HepG2 (cell line): ENCODE data around the gene CHST1. TPM values are rescaled to one million over a fixed set of nuclear protein-coding genes. Genes with fewer than 3 reads are reported as not detected.

Source experiments
- CENPT ChIP-seq: sonication (generic); formaldehyde crosslinking; IDR thresholded peaks from 2 replicates; pipeline ENCODE4 v1.8.0; 2022; ENCODE audit warnings: low read depth, mild to moderate bottlenecking, moderate library complexity, missing genetic modification reagents
- GTF3A ChIP-seq: sonication (generic); formaldehyde crosslinking; conservative IDR thresholded peaks from 2 replicates; pipeline ENCODE4 v1.4.0; 2020; ENCODE audit warnings: mild to moderate bottlenecking, missing genetic modification reagents
- KDM3A ChIP-seq: IDR thresholded peaks from 2 replicates; pipeline ENCODE4 v1.6.1; 2018; ENCODE audit warnings: low read depth, missing compliant biosample characterization
- TMF1 ChIP-seq: sonication (generic); formaldehyde crosslinking; IDR thresholded peaks from 2 replicates; pipeline ENCODE4 v1.8.1; 2022; ENCODE audit warnings: low read depth, missing genetic modification reagents
- ZNF354B ChIP-seq: sonication (generic); formaldehyde crosslinking; IDR thresholded peaks from 2 replicates; pipeline ENCODE4 v1.8.0; 2022; ENCODE audit warnings: mild to moderate bottlenecking, missing genetic modification reagents
- ZNF589 ChIP-seq: sonication (generic); formaldehyde crosslinking; conservative IDR thresholded peaks from 2 replicates; pipeline ENCODE4 v1.8.0; 2022; ENCODE audit warnings: mild to moderate bottlenecking, moderate library complexity, missing genetic modification reagents
- ZNF841 ChIP-seq: sonication (generic); formaldehyde crosslinking; IDR thresholded peaks from 2 replicates; pipeline ENCODE4 v1.8.1; 2023; ENCODE audit warnings: missing genetic modification reagents, borderline replicate concordance
- polyA plus RNA-seq, 8 experiments: library from polyadenylated mRNA; depleted of rRNA in 3 of 8; stranded (reverse) in 7 of 8; unstranded in 1 of 8; fragments of >200 nt; fragmentation: Illumina TruSeq in 4 of 8; extraction: Trizol in 4 of 8; gene quantifications; 2 replicates each; pipeline versions ENCODE4 v1.2.1 to v1.2.3, GENCODE V29; 2011 to 2016; ENCODE audit warnings: low read depth in 4 of 8, missing spikeins in 1 of 8, mixed read lengths in 1 of 8; ENCODE audit not compliant: insufficient read depth in 1 of 8
- total RNA-seq, 5 experiments: library from RNA; depleted of rRNA; stranded (reverse); fragments of >200 nt; fragmentation: Illumina TruSeq; extraction: Trizol; gene quantifications; 2 replicates each; pipeline ENCODE4 v1.2.3, GENCODE V29; 2016; ENCODE audit warnings: low read depth in 1 of 5
- TF ChIP-seq, protein P1 (sequence below): sonication (generic); formaldehyde crosslinking; IDR thresholded peaks from 2 replicates; pipeline ENCODE4 v1.4.0; 2020; ENCODE audit warnings: mild to moderate bottlenecking, missing genetic modification reagents
- TF ChIP-seq, protein P2 (sequence below): sonication (generic); formaldehyde crosslinking; conservative IDR thresholded peaks from 2 replicates; pipeline ENCODE4 v1.8.0; 2022; ENCODE audit warnings: missing genetic modification reagents
- TF ChIP-seq, protein P3 (sequence below): sonication (generic); formaldehyde crosslinking; IDR thresholded peaks from 2 replicates; pipeline ENCODE4 v1.8.0; 2022; ENCODE audit warnings: missing genetic modification reagents, mild to moderate bottlenecking, moderate library complexity, borderline replicate concordance
- TF ChIP-seq, protein P4 (sequence below), 2 experiments: fragments of 450-650 bp in 1 of 2; sonication (generic) in 1 of 2; formaldehyde crosslinking in 1 of 2; IDR thresholded peaks; 2 replicates each; pipeline versions ENCODE4 v1.6.1 to v1.8.0; 2016 to 2022; ENCODE audit warnings: antibody characterized with exemption in 1 of 2, mild to moderate bottlenecking in 1 of 2, missing genetic modification reagents in 1 of 2

Gene CHST1
- total and polyA plus RNA-seq, 2 of the 13 experiments (the other 11 are each of a cell fraction or from before 2014, with no cell fraction given): not detected

GRCh38 chr11:45667929-45668680 lies 2.7 kb upstream of the CHST1 start (continued):
- TF ChIP-seq, protein P1, sequence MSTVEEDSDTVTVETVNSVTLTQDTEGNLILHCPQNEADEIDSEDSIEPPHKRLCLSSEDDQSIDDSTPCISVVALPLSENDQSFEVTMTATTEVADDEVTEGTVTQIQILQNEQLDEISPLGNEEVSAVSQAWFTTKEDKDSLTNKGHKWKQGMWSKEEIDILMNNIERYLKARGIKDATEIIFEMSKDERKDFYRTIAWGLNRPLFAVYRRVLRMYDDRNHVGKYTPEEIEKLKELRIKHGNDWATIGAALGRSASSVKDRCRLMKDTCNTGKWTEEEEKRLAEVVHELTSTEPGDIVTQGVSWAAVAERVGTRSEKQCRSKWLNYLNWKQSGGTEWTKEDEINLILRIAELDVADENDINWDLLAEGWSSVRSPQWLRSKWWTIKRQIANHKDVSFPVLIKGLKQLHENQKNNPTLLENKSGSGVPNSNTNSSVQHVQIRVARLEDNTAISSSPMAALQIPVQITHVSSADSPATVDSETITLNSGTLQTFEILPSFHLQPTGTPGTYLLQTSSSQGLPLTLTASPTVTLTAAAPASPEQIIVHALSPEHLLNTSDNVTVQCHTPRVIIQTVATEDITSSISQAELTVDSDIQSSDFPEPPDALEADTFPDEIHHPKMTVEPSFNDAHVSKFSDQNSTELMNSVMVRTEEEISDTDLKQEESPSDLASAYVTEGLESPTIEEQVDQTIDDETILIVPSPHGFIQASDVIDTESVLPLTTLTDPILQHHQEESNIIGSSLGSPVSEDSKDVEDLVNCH (CRISPR knock-in tag): no peak
- TF ChIP-seq, protein P2, sequence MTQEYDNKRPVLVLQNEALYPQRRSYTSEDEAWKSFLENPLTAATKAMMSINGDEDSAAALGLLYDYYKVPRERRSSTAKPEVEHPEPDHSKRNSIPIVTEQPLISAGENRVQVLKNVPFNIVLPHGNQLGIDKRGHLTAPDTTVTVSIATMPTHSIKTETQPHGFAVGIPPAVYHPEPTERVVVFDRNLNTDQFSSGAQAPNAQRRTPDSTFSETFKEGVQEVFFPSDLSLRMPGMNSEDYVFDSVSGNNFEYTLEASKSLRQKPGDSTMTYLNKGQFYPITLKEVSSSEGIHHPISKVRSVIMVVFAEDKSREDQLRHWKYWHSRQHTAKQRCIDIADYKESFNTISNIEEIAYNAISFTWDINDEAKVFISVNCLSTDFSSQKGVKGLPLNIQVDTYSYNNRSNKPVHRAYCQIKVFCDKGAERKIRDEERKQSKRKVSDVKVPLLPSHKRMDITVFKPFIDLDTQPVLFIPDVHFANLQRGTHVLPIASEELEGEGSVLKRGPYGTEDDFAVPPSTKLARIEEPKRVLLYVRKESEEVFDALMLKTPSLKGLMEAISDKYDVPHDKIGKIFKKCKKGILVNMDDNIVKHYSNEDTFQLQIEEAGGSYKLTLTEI (CRISPR knock-in tag): no peak
- TF ChIP-seq CENPT (CRISPR knock-in tag): no peak
- TF ChIP-seq TMF1 (CRISPR knock-in tag): no peak
- TF ChIP-seq ZNF841: no peak
- no peak for TF ChIP-seq ZNF589 (CRISPR knock-in tag)
- TF ChIP-seq ZNF354B (CRISPR knock-in tag): no peak
- TF ChIP-seq GTF3A: no peak
- no peak for TF ChIP-seq KDM3A
- TF ChIP-seq, protein P3, sequence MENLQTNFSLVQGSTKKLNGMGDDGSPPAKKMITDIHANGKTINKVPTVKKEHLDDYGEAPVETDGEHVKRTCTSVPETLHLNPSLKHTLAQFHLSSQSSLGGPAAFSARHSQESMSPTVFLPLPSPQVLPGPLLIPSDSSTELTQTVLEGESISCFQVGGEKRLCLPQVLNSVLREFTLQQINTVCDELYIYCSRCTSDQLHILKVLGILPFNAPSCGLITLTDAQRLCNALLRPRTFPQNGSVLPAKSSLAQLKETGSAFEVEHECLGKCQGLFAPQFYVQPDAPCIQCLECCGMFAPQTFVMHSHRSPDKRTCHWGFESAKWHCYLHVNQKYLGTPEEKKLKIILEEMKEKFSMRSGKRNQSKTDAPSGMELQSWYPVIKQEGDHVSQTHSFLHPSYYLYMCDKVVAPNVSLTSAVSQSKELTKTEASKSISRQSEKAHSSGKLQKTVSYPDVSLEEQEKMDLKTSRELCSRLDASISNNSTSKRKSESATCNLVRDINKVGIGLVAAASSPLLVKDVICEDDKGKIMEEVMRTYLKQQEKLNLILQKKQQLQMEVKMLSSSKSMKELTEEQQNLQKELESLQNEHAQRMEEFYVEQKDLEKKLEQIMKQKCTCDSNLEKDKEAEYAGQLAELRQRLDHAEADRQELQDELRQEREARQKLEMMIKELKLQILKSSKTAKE: no peak
- TF ChIP-seq, protein P4, sequence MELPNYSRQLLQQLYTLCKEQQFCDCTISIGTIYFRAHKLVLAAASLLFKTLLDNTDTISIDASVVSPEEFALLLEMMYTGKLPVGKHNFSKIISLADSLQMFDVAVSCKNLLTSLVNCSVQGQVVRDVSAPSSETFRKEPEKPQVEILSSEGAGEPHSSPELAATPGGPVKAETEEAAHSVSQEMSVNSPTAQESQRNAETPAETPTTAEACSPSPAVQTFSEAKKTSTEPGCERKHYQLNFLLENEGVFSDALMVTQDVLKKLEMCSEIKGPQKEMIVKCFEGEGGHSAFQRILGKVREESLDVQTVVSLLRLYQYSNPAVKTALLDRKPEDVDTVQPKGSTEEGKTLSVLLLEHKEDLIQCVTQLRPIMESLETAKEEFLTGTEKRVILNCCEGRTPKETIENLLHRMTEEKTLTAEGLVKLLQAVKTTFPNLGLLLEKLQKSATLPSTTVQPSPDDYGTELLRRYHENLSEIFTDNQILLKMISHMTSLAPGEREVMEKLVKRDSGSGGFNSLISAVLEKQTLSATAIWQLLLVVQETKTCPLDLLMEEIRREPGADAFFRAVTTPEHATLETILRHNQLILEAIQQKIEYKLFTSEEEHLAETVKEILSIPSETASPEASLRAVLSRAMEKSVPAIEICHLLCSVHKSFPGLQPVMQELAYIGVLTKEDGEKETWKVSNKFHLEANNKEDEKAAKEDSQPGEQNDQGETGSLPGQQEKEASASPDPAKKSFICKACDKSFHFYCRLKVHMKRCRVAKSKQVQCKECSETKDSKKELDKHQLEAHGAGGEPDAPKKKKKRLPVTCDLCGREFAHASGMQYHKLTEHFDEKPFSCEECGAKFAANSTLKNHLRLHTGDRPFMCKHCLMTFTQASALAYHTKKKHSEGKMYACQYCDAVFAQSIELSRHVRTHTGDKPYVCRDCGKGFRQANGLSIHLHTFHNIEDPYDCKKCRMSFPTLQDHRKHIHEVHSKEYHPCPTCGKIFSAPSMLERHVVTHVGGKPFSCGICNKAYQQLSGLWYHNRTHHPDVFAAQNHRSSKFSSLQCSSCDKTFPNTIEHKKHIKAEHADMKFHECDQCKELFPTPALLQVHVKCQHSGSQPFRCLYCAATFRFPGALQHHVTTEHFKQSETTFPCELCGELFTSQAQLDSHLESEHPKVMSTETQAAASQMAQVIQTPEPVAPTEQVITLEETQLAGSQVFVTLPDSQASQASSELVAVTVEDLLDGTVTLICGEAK (IDR thresholded peaks at IDR 0.05): no peak
- TF ChIP-seq, protein P4 (CRISPR knock-in tag; IDR thresholded peaks at IDR 0.05): no peak
